ENCODE results near the gene GGA3.

- TF ChIP-seq, protein P1, sequence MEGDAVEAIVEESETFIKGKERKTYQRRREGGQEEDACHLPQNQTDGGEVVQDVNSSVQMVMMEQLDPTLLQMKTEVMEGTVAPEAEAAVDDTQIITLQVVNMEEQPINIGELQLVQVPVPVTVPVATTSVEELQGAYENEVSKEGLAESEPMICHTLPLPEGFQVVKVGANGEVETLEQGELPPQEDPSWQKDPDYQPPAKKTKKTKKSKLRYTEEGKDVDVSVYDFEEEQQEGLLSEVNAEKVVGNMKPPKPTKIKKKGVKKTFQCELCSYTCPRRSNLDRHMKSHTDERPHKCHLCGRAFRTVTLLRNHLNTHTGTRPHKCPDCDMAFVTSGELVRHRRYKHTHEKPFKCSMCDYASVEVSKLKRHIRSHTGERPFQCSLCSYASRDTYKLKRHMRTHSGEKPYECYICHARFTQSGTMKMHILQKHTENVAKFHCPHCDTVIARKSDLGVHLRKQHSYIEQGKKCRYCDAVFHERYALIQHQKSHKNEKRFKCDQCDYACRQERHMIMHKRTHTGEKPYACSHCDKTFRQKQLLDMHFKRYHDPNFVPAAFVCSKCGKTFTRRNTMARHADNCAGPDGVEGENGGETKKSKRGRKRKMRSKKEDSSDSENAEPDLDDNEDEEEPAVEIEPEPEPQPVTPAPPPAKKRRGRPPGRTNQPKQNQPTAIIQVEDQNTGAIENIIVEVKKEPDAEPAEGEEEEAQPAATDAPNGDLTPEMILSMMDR (IDR thresholded peaks at IDR 0.05): no peak
- no peak for TF ChIP-seq POLR2A (IDR thresholded peaks at IDR 0.05)
Observed at GRCh38 chr17:75252039-75252816, 9.2 kb downstream of the GGA3 start.

All from heart left ventricle (tissue), 13 donors.